ENCODE measurements around the gene TROAP. TPM values are rescaled to one million over a fixed set of nuclear protein-coding genes. Genes with fewer than 3 reads are reported as not detected.
"Not testable (repeated sequence)": the region's sequence is repeated elsewhere in the genome, so short reads cannot be mapped to it uniquely, and the experiment has no call there.

The TROAP gene
- total RNA-seq, 1 donor from 2014 or later, result 49.9 TPM

DNA sequence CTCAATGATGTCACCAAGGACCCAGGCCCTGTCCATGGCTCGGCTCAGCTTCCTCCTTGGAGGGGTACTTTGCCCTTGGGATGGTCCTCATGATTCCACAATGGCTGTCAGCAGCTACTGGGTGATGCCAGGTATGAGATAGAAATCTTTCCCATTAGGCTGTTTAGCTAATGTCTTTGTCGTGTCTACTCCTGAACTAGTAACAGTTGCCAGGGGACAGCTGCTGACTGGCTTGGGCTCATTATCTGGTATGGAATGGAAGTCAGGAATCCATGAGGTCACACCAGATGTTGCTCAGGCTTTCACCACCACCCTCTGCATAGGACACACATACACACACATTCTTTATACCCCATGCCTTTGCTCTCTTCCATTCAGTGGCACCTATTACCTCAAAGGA is 18.9 kb upstream of the TROAP start:
- intact Hi-C loops (cut with micrococcal nuclease), result no loop called here
- Mint-ChIP-seq H3K4me1 (peaks cover 8% of the 10 kb centered on the region), H3K36me3 (ENCODE audit: low read depth) (no peaks in the 10 kb centered on the region), H3K9me3 (no peaks in the 10 kb centered on the region), H3K4me3 (no peak overlapping the region), H3K27me3 (peaks cover 37% of the 10 kb centered on the region), H3K27ac (no peak overlapping the region)
- no peak for DNase-seq

- H3K36me3 Mint-ChIP-seq (ENCODE audit: low read depth), result no peaks in the 10 kb centered on the region
- peaks cover 8% of the 10 kb centered on the region for H3K4me1 Mint-ChIP-seq
- H3K27ac Mint-ChIP-seq, result no peak overlapping the region
- H3K27me3 Mint-ChIP-seq, result peaks cover 49% of the 10 kb centered on the region
- no peak overlapping the region for H3K4me3 Mint-ChIP-seq
- no peaks in the 10 kb centered on the region for H3K9me3 Mint-ChIP-seq
- no peak for DNase-seq
- intact Hi-C loops (cut with micrococcal nuclease), result no loop called here
Observed at GRCh38 chr12:49305762-49306510, 17.1 kb upstream of the TROAP start.

GRCh38 chr12:49309386-49309785 is 13.7 kb upstream of the TROAP start:
- Mint-ChIP-seq H3K27me3 (peaks cover 44% of the 10 kb centered on the region), H3K36me3 (ENCODE audit: low read depth) (no peaks in the 10 kb centered on the region), H3K27ac (no peak overlapping the region), H3K4me3 (no peak overlapping the region), H3K9me3 (no peaks in the 10 kb centered on the region), H3K4me1 (no peaks in the 10 kb centered on the region)
- intact Hi-C loops (cut with micrococcal nuclease), result no loop called here
- DNase-seq, result no peak

GRCh38 chr12:49310451-49311000 is 12.5 kb upstream of the TROAP start:
- DNase-seq; H3K9me3 Mint-ChIP-seq; H3K4me1 Mint-ChIP-seq; H3K36me3 Mint-ChIP-seq (ENCODE audit: low read depth); H3K4me3 Mint-ChIP-seq; intact Hi-C loops (cut with micrococcal nuclease); H3K27ac Mint-ChIP-seq: not testable (repeated sequence)
- H3K27me3 Mint-ChIP-seq, result peaks cover 43% of the 10 kb centered on the region

GRCh38 chr12:49314811-49315210 is 8.2 kb upstream of the TROAP start:
- Mint-ChIP-seq H3K36me3 (ENCODE audit: low read depth) (no peaks in the 10 kb centered on the region), H3K27me3 (peaks cover 16% of the 10 kb centered on the region), H3K4me3 (no peak overlapping the region), H3K27ac (no peak overlapping the region), H3K4me1 (no peaks in the 10 kb centered on the region), H3K9me3 (no peaks in the 10 kb centered on the region)
- intact Hi-C loops (cut with micrococcal nuclease), result no loop called here
- no peak for DNase-seq

GRCh38 chr12:49317118-49317517 is 5.9 kb upstream of the TROAP start:
- intact Hi-C loops (cut with micrococcal nuclease); DNase-seq; H3K36me3 Mint-ChIP-seq (ENCODE audit: low read depth); H3K27me3 Mint-ChIP-seq; H3K4me3 Mint-ChIP-seq; H3K27ac Mint-ChIP-seq; H3K9me3 Mint-ChIP-seq: not testable (repeated sequence)
- peaks cover 10% of the 10 kb centered on the region for H3K4me1 Mint-ChIP-seq

DNA sequence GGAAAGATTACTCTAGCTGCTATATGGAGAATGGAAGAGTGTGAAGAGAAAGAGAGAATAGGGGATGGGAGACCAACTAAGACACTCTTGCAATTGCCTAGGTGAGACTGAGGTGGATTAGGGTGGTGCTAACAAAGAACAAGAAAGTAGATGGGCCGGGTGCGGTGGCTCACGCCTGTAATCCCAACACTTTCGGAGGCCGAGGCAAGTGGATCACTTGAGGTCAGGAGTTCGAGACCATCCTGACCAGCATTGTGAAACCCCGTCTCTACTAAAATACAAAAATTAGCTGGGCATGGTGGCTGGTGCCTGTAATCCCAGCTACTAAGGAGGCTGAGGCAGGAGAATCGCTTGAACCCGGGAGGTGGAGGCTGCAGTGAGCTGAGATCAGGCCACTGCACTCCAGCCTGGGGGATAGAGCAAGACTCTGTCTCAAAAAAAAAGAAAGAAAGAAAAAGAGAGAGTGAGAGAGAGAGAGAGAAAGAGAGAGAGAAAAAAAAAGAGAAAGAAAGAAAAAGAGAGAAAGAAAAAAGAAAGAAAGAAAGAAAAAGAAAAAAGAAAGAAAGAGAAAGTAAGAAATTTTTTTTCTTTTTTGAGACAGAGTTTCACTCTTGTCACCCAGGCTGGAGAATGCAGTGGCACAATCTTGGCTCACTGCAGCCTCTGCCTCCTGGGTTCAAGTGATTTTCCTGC is 2.5 kb upstream of the TROAP start:
- H3K9me3 Mint-ChIP-seq; H3K36me3 Mint-ChIP-seq (ENCODE audit: low read depth); H3K27ac Mint-ChIP-seq; DNase-seq; H3K27me3 Mint-ChIP-seq; intact Hi-C loops (cut with micrococcal nuclease): not testable (repeated sequence)
- H3K4me3 Mint-ChIP-seq, result peak overlapping the region; percentile 40
- peaks cover 22% of the 10 kb centered on the region for H3K4me1 Mint-ChIP-seq

- DNase-seq, result no peak
Observed at GRCh38 chr12:49322367-49322707, 718 bp upstream of the TROAP start.

DNA sequence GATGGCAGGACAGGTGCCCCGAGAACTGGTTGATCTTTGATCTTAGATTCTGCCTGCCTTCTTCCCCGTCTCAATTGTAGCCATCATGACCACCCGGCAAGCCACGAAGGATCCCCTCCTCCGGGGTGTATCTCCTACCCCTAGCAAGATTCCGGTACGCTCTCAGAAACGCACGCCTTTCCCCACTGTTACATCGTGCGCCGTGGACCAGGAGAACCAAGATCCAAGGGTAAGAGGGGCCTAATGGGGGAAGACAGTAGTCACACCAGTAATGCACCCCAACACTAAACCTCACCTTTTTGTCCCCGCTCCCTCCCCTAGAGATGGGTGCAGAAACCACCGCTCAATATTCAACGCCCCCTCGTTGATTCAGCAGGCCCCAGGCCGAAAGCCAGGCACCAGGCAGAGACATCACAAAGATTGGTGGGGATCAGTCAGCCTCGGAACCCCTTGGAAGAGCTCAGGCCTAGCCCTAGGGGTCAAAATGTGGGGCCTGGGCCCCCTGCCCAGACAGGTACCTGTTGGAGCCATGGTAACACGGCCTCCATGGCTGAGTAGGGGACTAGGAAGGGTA is 556 bp downstream of the TROAP start:
- peaks cover 24% of the 10 kb centered on the region for H3K4me1 Mint-ChIP-seq
- no peak for DNase-seq
- H3K4me3 Mint-ChIP-seq, result peak overlapping the region; percentile 94
- intact Hi-C loops (cut with micrococcal nuclease), result loop anchor here (1.0 kb wide), 2 partner anchors 44 to 58 kb away; partner anchors contain the start of genes SPATS2 and TUBA1C
- H3K27ac Mint-ChIP-seq, result peak overlapping the region; percentile 88
- peaks cover 22% of the 10 kb centered on the region for H3K36me3 Mint-ChIP-seq (ENCODE audit: low read depth)
- no peaks in the 10 kb centered on the region for H3K27me3 Mint-ChIP-seq
- no peaks in the 10 kb centered on the region for H3K9me3 Mint-ChIP-seq

More at GRCh38 chr12:49322367-49322707, 718 bp upstream of the TROAP start:
- Mint-ChIP-seq H3K27me3 (no peaks in the 10 kb centered on the region), H3K4me3 (peak overlapping the region; percentile 94), H3K27ac (peak overlapping the region; percentile 88), H3K36me3 (ENCODE audit: low read depth) (peaks cover 16% of the 10 kb centered on the region), H3K9me3 (no peaks in the 10 kb centered on the region), H3K4me1 (peaks cover 24% of the 10 kb centered on the region)
- intact Hi-C loops (cut with micrococcal nuclease), result no loop called here

- intact Hi-C loops (cut with micrococcal nuclease), result no loop called here
- no peak for DNase-seq
- Mint-ChIP-seq H3K4me1 (peaks cover 21% of the 10 kb centered on the region), H3K36me3 (ENCODE audit: low read depth) (peaks cover 33% of the 10 kb centered on the region), H3K9me3 (no peaks in the 10 kb centered on the region), H3K27me3 (no peaks in the 10 kb centered on the region), H3K4me3 (no peak overlapping the region), H3K27ac (no peak overlapping the region)
Observed at GRCh38 chr12:49325606-49326005, 2.6 kb downstream of the TROAP start.

DNA sequence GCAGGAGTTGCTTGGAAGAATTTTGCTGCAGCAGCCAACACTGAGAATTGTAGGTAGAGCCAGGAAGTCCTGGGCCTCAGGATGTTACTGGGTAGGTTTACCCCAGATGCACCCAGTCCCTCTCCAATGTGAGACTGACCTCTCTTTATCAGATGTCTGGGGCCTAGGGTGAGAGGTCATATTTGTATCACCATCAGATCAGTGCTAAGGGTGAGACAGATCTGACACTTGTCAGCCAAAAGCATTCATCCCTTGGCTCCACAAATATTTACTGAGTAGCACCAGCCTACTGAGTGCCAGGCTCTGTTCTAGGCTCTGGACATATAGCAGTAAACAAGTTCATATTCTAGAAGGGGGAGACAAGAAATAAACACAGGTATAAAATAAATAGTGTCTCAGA is 4.3 kb downstream of the TROAP start:
- Mint-ChIP-seq H3K27ac (no peak overlapping the region), H3K9me3 (no peaks in the 10 kb centered on the region), H3K4me1 (peaks cover 13% of the 10 kb centered on the region), H3K27me3 (peaks cover 8% of the 10 kb centered on the region), H3K36me3 (ENCODE audit: low read depth) (peaks cover 49% of the 10 kb centered on the region), H3K4me3 (no peak overlapping the region)
- intact Hi-C loops (cut with micrococcal nuclease), result no loop called here
- DNase-seq, result no peak

DNA sequence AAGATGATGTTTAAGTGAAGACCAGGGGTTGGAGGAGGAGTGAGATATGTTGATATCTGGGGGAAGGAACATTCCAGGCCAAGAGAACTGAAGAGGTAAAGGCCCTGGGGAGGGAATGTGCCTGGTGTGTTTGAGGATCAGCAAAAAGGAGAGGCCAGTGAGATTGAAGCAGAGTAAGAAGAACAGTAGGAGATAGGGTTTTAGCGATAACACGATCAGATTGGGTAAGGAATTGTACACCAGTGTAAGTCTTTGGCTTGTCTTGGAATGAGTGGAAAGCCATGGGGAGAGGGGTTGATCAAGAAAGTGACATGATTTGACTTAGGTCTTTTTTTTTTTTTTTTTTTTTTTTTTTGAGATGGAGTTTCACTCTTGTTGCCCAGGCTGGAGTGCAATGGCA is 4.8 kb downstream of the TROAP start:
- Mint-ChIP-seq H3K4me3 (no peak overlapping the region), H3K4me1 (peaks cover 12% of the 10 kb centered on the region), H3K36me3 (ENCODE audit: low read depth) (peaks cover 51% of the 10 kb centered on the region), H3K27ac (peak overlapping the region; percentile 53), H3K27me3 (peaks cover 11% of the 10 kb centered on the region), H3K9me3 (no peaks in the 10 kb centered on the region)
- intact Hi-C loops (cut with micrococcal nuclease), result no loop called here
- no peak for DNase-seq

- Mint-ChIP-seq H3K9me3 (no peaks in the 10 kb centered on the region), H3K27ac (no peak overlapping the region), H3K36me3 (ENCODE audit: low read depth) (peaks cover 51% of the 10 kb centered on the region), H3K4me1 (peaks cover 12% of the 10 kb centered on the region), H3K4me3 (no peak overlapping the region), H3K27me3 (peaks cover 17% of the 10 kb centered on the region)
- no peak for DNase-seq
- intact Hi-C loops (cut with micrococcal nuclease), result no loop called here
Observed at GRCh38 chr12:49328816-49329215, 5.8 kb downstream of the TROAP start.

DNA sequence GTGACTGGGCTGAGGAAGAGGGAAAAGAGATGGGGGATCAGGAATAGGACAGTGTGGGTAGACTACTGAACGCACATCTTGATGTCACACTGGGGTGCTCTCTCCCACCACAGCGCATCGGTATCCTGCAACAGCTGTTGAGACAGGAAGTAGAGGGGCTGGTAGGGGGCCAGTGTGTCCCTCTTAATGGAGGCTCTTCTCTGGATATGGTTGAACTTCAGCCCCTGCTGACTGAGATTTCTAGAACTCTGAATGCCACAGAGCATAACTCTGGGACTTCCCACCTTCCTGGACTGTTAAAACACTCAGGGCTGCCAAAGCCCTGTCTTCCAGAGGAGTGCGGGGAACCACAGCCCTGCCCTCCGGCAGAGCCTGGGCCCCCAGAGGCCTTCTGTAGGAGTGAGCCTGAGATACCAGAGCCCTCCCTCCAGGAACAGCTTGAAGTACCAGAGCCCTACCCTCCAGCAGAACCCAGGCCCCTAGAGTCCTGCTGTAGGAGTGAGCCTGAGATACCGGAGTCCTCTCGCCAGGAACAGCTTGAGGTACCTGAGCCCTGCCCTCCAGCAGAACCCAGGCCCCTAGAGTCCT is 7.1 kb downstream of the TROAP start:
- DNase-seq, result no peak
- Mint-ChIP-seq H3K4me1 (peaks cover 6% of the 10 kb centered on the region), H3K36me3 (ENCODE audit: low read depth) (peaks cover 47% of the 10 kb centered on the region), H3K27ac (no peak overlapping the region), H3K4me3 (no peak overlapping the region), H3K27me3 (peaks cover 27% of the 10 kb centered on the region), H3K9me3 (no peaks in the 10 kb centered on the region)
- intact Hi-C loops (cut with micrococcal nuclease), result no loop called here

All from activated CD4-positive, alpha-beta T cell treated with anti-CD3 and anti-CD28 coated beads, Interleukin-2, amount 10 ng/mL, durations not matched to agents 24 days and 14 days (primary cell).